Bronchial epithelial cell (primary cell): Measurements from ENCODE around the gene REPIN1. TPM values are rescaled to one million over a fixed set of nuclear protein-coding genes. Genes with fewer than 3 reads are reported as not detected.
A peak's percentile ranks its signal among the peaks of the same experiment; 100 is the strongest.

Source experiments
- DNase-seq: peaks from one replicate; pipeline ENCODE4 v3.0.0-alpha.2; 2010; ENCODE audit warnings: low read depth
- FAIRE-seq: peaks from 2 replicates; lab custom pipeline; 2011; peaks lifted over from hg19 to GRCh38; lab: Jason Lieb, UNC
- H3K27me3 ChIP-seq: 2 replicates; pipeline ENCODE4 v1.5.1; 2011; ENCODE audit warnings: low read length; ENCODE audit not compliant: control insufficient read depth, insufficient read depth
- H3K36me3 ChIP-seq: 2 replicates; pipeline ENCODE4 v1.5.1; 2011; ENCODE audit warnings: low read length; ENCODE audit not compliant: control insufficient read depth, insufficient read depth
- H3K4me3 ChIP-seq: 2 replicates; pipeline ENCODE4 v1.5.1; 2011; ENCODE audit warnings: mild to moderate bottlenecking, low read depth, low read length, control low read depth
- CTCF ChIP-seq: IDR thresholded peaks from 2 replicates; pipeline ENCODE4 v1.5.1; 2011; ENCODE audit warnings: mild to moderate bottlenecking, moderate library complexity, low read length, control low read depth, inconsistent platforms; ENCODE audit not compliant: insufficient read depth, severe bottlenecking
- total RNA-seq: library from RNA; depleted of rRNA; stranded (reverse); fragments of >200 nt; gene quantifications from 2 replicates; pipeline ENCODE4 v1.2.1, GENCODE V29; 2014

Gene REPIN1
- total RNA-seq, 1 donor from 2014 or later = 26.1 TPM

- H3K27me3 ChIP-seq = no peaks in the 10 kb centered on the region
- FAIRE-seq = no peak
- peak; percentile 54 for DNase-seq
- H3K36me3 ChIP-seq = peaks cover 3% of the 10 kb centered on the region
- H3K4me3 ChIP-seq = peak overlapping the region; percentile 77
- no peak for TF ChIP-seq CTCF
Observed at GRCh38 chr7:150324373-150324961, 44.2 kb upstream of the REPIN1 start.

- no peak for FAIRE-seq
- no peak for TF ChIP-seq CTCF
- DNase-seq = no peak
- Histone ChIP-seq H3K27me3 (no peaks in the 10 kb centered on the region), H3K4me3 (no peak overlapping the region), H3K36me3 (peaks cover 3% of the 10 kb centered on the region)
Observed at GRCh38 chr7:150325110-150325611, 43.5 kb upstream of the REPIN1 start.

GRCh38 chr7:150325901-150326300 lies 42.7 kb upstream of the REPIN1 start:
- TF ChIP-seq CTCF = no peak
- FAIRE-seq = no peak

GRCh38 chr7:150326657-150327268 lies 41.9 kb upstream of the REPIN1 start:
- peaks cover 6% of the 10 kb centered on the region for H3K36me3 ChIP-seq

More at GRCh38 chr7:150325901-150326300, 42.7 kb upstream of the REPIN1 start:
- H3K36me3 ChIP-seq = peaks cover 6% of the 10 kb centered on the region
- H3K27me3 ChIP-seq = no peaks in the 10 kb centered on the region
- DNase-seq = no peak
- no peak overlapping the region for H3K4me3 ChIP-seq

GRCh38 chr7:150327308-150327707 lies 41.3 kb upstream of the REPIN1 start:
- DNase-seq (no peak), FAIRE-seq (no peak)
- no peaks in the 10 kb centered on the region for H3K27me3 ChIP-seq
- TF ChIP-seq CTCF = no peak
- H3K36me3 ChIP-seq = peaks cover 6% of the 10 kb centered on the region
- H3K4me3 ChIP-seq = no peak overlapping the region

More at GRCh38 chr7:150326657-150327268, 41.9 kb upstream of the REPIN1 start:
- no peaks in the 10 kb centered on the region for H3K27me3 ChIP-seq
- DNase-seq (no peak), FAIRE-seq (no peak)
- no peak overlapping the region for H3K4me3 ChIP-seq
- TF ChIP-seq CTCF = no peak
